Smooth muscle cell (in vitro differentiated cells): Measurements from ENCODE around the gene ATP12A. TPM values are rescaled to one million over a fixed set of nuclear protein-coding genes. Genes with fewer than 3 reads are reported as not detected.
"Not testable (repeated sequence)": the region's sequence is repeated elsewhere in the genome, so short reads cannot be mapped to it uniquely, and the experiment has no call there.

ENCODE experiments used
- DNase-seq: peaks from one replicate; lab custom pipeline; 2025; ENCODE audit not compliant: unreplicated experiment; lab: John Stamatoyannopoulos, UW
- H2AFZ ChIP-seq: fragments of 200-600 bp; sonication (generic); 2 replicates; pipeline ENCODE4 v1.6.0; 2016; ENCODE audit warnings: antibody characterized with exemption, low read depth, mild to moderate bottlenecking
- H3F3A ChIP-seq: fragments of 200-600 bp; sonication (generic); 2 replicates; pipeline ENCODE4 v1.6.0; 2017; ENCODE audit warnings: antibody characterized with exemption, low read depth
- H3K27ac ChIP-seq: fragments of 200-600 bp; sonication (generic); 2 replicates; pipeline ENCODE4 v1.5.1; 2016; ENCODE audit warnings: low read depth, mild to moderate bottlenecking
- H3K27me3 ChIP-seq: fragments of 200-600 bp; sonication (generic); 2 replicates; pipeline ENCODE4 v1.6.1; 2016; ENCODE audit warnings: low read depth, mild to moderate bottlenecking
- H3K36me3 ChIP-seq: fragments of 200-600 bp; sonication (generic); 2 replicates; pipeline ENCODE4 v1.5.1; 2016; ENCODE audit warnings: low read depth
- H3K4me1 ChIP-seq: fragments of 200-600 bp; sonication (generic); 2 replicates; pipeline ENCODE4 v1.5.1; 2016; ENCODE audit warnings: low read depth
- H3K4me2 ChIP-seq: fragments of 200-600 bp; sonication (generic); 2 replicates; pipeline ENCODE4 v1.6.0; 2016; ENCODE audit warnings: mild to moderate bottlenecking
- H3K4me3 ChIP-seq: fragments of 200-600 bp; sonication (generic); 2 replicates; pipeline ENCODE4 v1.5.1; 2016; ENCODE audit warnings: mild to moderate bottlenecking
- H3K79me2 ChIP-seq: fragments of 200-600 bp; sonication (generic); 2 replicates; pipeline ENCODE4 v1.6.0; 2016; ENCODE audit warnings: low read depth, mild to moderate bottlenecking
- H3K9ac ChIP-seq: fragments of 200-600 bp; sonication (generic); 2 replicates; pipeline ENCODE4 v1.6.0; 2016; ENCODE audit warnings: low read depth
- H3K9me3 ChIP-seq: fragments of 200-600 bp; sonication (generic); replicated peaks from 2 replicates; pipeline ENCODE4 v1.5.1; 2016; ENCODE audit warnings: low read depth
- H4K20me1 ChIP-seq: fragments of 200-600 bp; sonication (generic); 2 replicates; pipeline ENCODE4 v1.6.0; 2016; ENCODE audit warnings: low read depth
- WGBS: methylation state at CpG from one replicate; pipeline ENCODE4 v1.1.7; 2016; ENCODE audit warnings: low lambda C conversion rate; 5-methylcytosine and 5-hydroxymethylcytosine counted together
- polyA plus RNA-seq: library from polyadenylated mRNA; unstranded; fragments of >200 nt; fragmentation: Nextera tagmentation; extraction: Ambion mirVana; gene quantifications from 2 replicates; pipeline ENCODE4 v1.2.1, GENCODE V29; 2016
- total RNA-seq: library from RNA; depleted of rRNA; stranded (reverse); fragments of >200 nt; gene quantifications from 2 replicates; pipeline ENCODE4 v1.2.3, GENCODE V29; 2014
- TF ChIP-seq, protein P1 (sequence below): fragments of 200-600 bp; sonication (generic); IDR thresholded peaks from 2 replicates; pipeline ENCODE4 v1.5.1; 2017; ENCODE audit warnings: borderline replicate concordance, mild to moderate bottlenecking, antibody characterized with exemption; ENCODE audit not compliant: insufficient read depth, poor library complexity, severe bottlenecking

ATP12A gene
- total and polyA plus RNA-seq, 2 experiments from 2014 or later, result 0.63 to 0.67 TPM

DNA sequence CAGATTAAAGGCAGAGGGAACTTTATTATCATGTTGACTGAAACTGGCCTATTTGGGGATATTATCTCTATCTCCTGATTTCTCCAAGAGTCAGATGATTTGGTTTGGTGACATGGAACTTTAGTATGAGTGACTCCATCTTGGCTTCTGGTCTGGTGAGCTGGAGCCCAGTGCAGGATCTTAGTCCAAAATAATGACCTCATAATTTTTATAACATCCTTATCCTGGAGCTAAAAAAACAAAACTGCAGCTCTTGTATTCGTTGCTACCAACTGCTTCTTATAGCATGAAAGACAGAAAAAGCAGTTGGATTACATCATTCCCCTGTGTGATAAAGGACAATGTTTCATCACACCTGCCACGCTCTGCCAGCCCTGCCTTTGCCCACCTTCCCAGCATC lies 44.5 kb downstream of the ATP12A start:
- Histone ChIP-seq H3K4me2 (no peak overlapping the region), H3K9ac (no peak overlapping the region), H3K36me3 (no peaks in the 10 kb centered on the region), H3K27me3 (peaks cover 2% of the 10 kb centered on the region), H4K20me1 (no peaks in the 10 kb centered on the region), H3K79me2 (no peaks in the 10 kb centered on the region), H3K9me3 (no peaks in the 10 kb centered on the region), H3F3A (no peaks in the 10 kb centered on the region), H3K4me3 (no peak overlapping the region), H3K27ac (no peak overlapping the region), H2AFZ (no peak overlapping the region), H3K4me1 (no peaks in the 10 kb centered on the region)
- TF ChIP-seq, protein P1, sequence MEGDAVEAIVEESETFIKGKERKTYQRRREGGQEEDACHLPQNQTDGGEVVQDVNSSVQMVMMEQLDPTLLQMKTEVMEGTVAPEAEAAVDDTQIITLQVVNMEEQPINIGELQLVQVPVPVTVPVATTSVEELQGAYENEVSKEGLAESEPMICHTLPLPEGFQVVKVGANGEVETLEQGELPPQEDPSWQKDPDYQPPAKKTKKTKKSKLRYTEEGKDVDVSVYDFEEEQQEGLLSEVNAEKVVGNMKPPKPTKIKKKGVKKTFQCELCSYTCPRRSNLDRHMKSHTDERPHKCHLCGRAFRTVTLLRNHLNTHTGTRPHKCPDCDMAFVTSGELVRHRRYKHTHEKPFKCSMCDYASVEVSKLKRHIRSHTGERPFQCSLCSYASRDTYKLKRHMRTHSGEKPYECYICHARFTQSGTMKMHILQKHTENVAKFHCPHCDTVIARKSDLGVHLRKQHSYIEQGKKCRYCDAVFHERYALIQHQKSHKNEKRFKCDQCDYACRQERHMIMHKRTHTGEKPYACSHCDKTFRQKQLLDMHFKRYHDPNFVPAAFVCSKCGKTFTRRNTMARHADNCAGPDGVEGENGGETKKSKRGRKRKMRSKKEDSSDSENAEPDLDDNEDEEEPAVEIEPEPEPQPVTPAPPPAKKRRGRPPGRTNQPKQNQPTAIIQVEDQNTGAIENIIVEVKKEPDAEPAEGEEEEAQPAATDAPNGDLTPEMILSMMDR, result no peak
- DNase-seq, result no peak
- 77% methylated on average over 2 of the region's 2 CpGs for WGBS

DNA sequence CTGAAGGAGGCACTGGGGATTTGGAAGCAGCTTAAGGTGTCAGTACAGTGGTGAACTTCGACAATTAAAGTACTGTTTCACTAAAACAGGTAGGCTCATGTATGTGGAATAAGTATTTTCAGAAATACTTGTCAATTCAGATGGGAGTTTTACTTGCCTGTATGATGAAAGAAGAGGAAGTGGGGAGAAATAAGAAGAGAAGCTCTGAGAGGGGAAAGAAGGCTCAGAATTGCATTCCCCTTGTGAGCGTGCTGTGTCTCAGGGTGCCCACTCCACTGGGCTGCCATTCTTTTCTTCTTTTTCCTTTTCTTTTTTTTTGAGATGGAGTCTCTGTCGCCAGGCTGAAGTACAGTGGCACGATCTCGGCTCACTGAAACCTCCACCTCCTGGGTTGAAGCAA lies 45.2 kb downstream of the ATP12A start:
- H3K4me3 ChIP-seq, result no peak overlapping the region
- no peak overlapping the region for H3K9ac ChIP-seq
- H3K79me2 ChIP-seq, result no peaks in the 10 kb centered on the region
- no peaks in the 10 kb centered on the region for H4K20me1 ChIP-seq
- H3K4me2 ChIP-seq, result no peak overlapping the region
- H3K27ac ChIP-seq, result no peak overlapping the region
- TF ChIP-seq, protein P1, result no peak
- H3K9me3 ChIP-seq, result no peaks in the 10 kb centered on the region
- WGBS, result 89% methylated on average over 5 of the region's 5 CpGs
- H3K27me3 ChIP-seq, result peaks cover 2% of the 10 kb centered on the region
- H3F3A ChIP-seq, result no peaks in the 10 kb centered on the region
- no peaks in the 10 kb centered on the region for H3K4me1 ChIP-seq
- no peak overlapping the region for H2AFZ ChIP-seq
- DNase-seq, result no peak
- H3K36me3 ChIP-seq, result no peaks in the 10 kb centered on the region

DNA sequence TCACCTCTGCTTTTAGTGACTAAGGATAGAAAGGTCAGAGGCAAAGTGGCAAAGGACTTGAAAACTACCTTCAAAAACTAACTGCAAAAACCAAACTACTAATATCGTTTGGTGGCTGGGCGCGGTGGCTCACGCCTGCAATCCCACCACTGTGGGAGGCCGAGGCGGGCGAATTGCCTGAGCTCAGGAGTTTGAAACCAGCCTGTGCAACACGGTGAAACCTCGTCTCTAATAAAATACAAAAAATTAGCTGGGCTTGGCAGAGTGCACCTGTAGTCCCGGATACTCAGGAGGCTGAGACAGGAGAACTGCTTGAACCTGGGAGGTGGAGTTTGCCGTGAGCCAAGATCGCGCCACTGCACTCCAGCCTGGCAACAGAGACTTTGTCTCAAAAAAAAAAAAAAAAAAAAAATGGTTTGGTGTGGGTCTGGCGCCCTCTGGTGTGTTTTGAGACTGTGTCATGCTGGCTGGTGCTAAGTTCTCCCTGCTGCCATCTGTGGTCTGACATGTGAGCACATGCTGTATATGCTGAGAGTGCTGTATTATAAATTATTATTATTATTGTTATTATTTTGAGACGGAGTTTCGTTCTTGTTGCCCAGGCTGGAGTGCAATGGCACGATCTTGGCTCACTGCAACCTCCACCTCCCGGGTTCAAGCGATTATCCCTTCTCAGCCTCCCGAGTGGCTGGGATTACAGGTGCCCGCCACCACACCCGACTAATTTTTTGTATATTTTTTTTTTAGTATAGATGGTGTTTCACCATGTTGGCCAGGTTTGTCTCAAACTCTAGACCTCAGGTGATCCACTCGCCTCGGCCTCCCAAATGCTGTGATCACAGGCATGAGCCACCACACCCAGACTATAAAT lies 47.8 kb downstream of the ATP12A start:
- Histone ChIP-seq H2AFZ (no peak overlapping the region), H3K27ac (no peak overlapping the region), H3K79me2 (no peaks in the 10 kb centered on the region), H3K9me3 (no peaks in the 10 kb centered on the region), H3K36me3 (no peaks in the 10 kb centered on the region), H3K9ac (no peak overlapping the region), H3K27me3 (no peaks in the 10 kb centered on the region), H3F3A (no peaks in the 10 kb centered on the region), H3K4me2 (no peak overlapping the region), H4K20me1 (no peaks in the 10 kb centered on the region), H3K4me3 (no peak overlapping the region), H3K4me1 (no peaks in the 10 kb centered on the region)
- DNase-seq, result peak; percentile 10
- TF ChIP-seq, protein P1, result peak; percentile 76
- WGBS, result 61% methylated on average over 24 of the region's 24 CpGs

DNA sequence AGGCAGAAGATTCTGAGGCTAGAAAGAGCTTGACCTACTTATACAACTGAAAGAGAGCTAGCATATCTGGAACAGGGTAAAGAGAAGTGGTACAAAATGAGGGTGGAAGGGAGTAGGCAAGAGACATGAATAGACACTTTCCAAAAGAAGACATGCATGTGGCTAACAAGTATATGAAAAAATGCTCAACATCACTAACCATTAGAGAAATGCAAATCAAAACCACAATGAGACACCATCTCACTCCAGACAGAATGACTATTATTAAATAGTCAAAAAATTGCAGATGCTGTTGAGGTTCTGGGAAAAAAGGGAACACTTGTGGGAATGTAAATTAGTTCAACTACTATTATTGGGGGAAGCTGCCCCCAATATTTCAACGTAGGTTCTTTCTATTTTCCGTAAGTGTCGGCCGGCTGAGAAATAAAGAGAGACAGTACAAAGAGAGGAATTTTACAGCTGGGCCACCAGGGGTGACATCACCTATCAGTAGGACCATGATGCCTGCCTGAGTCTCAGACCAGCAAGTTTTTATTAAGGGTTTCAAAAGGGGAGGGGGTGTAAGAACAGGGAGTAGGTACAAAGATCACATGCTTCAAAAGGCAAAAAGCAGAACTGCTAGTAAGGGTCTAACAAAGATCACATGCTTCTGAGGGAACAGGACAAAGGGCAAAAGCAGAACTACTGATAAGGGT lies 50.8 kb downstream of the ATP12A start:
- H3K27me3 ChIP-seq, H3K27ac ChIP-seq, H4K20me1 ChIP-seq, H3K4me1 ChIP-seq, H3K9ac ChIP-seq, H3F3A ChIP-seq, H2AFZ ChIP-seq, DNase-seq, H3K4me3 ChIP-seq, H3K36me3 ChIP-seq, H3K79me2 ChIP-seq, H3K4me2 ChIP-seq, H3K9me3 ChIP-seq: not testable (repeated sequence)
- WGBS, result 99% methylated on average over 4 of the region's 4 CpGs
